Right lobe of liver (tissue), 4 donors: ENCODE results near the gene TMPRSS11B.

Experiments used
- POLR2A ChIP-seq: fragments of 450-650 bp; IDR thresholded peaks from one replicate; pipeline ENCODE4 v1.6.1; 2017; ENCODE audit warnings: antibody characterized with exemption, mild to moderate bottlenecking
- TF ChIP-seq, protein P1 (sequence below), 4 donors: fragments of 200-600 bp in 3 of 4; fragments of 450-650 bp in 1 of 4; IDR thresholded peaks; one replicate each; pipeline versions ENCODE4 v1.5.1 to v1.8.0; 2016 to 2022; ENCODE audit warnings: antibody characterized with exemption in 4 of 4, mild to moderate bottlenecking in 2 of 4
- donor health status: DM: no; HTN: no; CAD: no.
- donor health status: DM: no; HTN: no; CAD: no.
- donor health status: DM: no; HTN: yes; CAD: no.

DNA sequence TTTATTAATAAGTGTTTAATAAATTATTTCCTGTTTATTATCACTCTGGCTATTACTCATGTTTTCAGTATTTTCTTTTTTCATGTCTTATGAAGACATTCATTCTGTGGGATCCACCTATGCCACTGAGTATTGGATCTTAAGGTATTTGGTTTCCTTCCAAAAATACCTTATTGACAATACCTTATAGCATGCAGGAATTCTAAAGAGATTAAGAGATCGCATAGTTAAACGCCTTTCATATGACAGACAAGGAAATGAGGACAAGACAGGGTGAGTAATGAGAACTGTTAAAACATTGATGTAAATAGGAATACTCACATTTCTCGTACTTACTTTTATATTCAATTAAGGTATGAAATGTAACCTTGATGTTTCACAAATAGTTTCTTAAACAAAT is 38.2 kb upstream of the TMPRSS11B start:
- no peak for TF ChIP-seq POLR2A
- TF ChIP-seq, protein P1, sequence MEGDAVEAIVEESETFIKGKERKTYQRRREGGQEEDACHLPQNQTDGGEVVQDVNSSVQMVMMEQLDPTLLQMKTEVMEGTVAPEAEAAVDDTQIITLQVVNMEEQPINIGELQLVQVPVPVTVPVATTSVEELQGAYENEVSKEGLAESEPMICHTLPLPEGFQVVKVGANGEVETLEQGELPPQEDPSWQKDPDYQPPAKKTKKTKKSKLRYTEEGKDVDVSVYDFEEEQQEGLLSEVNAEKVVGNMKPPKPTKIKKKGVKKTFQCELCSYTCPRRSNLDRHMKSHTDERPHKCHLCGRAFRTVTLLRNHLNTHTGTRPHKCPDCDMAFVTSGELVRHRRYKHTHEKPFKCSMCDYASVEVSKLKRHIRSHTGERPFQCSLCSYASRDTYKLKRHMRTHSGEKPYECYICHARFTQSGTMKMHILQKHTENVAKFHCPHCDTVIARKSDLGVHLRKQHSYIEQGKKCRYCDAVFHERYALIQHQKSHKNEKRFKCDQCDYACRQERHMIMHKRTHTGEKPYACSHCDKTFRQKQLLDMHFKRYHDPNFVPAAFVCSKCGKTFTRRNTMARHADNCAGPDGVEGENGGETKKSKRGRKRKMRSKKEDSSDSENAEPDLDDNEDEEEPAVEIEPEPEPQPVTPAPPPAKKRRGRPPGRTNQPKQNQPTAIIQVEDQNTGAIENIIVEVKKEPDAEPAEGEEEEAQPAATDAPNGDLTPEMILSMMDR (IDR thresholded peaks at IDR 0.05): no peak
